HepG2 (cell line): ENCODE results near the gene THRAP3. TPM values are rescaled to one million over a fixed set of nuclear protein-coding genes. Genes with fewer than 3 reads are reported as not detected.
A peak's percentile ranks its signal among the peaks of the same experiment; 100 is the strongest.

Source experiments
- CENPT ChIP-seq: sonication (generic); formaldehyde crosslinking; IDR thresholded peaks from 2 replicates; pipeline ENCODE4 v1.8.0; 2022; ENCODE audit warnings: low read depth, mild to moderate bottlenecking, moderate library complexity, missing genetic modification reagents
- GMEB2 ChIP-seq: IDR thresholded peaks from 2 replicates; pipeline ENCODE4 v1.6.1; 2016; ENCODE audit warnings: missing biosample characterization, missing genetic modification reagents, low read depth
- HBP1 ChIP-seq: IDR thresholded peaks from 2 replicates; pipeline ENCODE4 v1.6.1; 2016; ENCODE audit warnings: low read depth, control low read depth
- MEF2D ChIP-seq: sonication (generic); formaldehyde crosslinking; IDR thresholded peaks from 2 replicates; pipeline ENCODE4 v1.5.1; 2020; ENCODE audit warnings: mild to moderate bottlenecking, missing genetic modification reagents
- SALL1 ChIP-seq: sonication (generic); formaldehyde crosslinking; IDR thresholded peaks from 2 replicates; pipeline ENCODE4 v1.8.0; 2022; ENCODE audit warnings: mild to moderate bottlenecking, missing genetic modification reagents
- SP2 ChIP-seq: sonication (generic); formaldehyde crosslinking; IDR thresholded peaks from 2 replicates; pipeline ENCODE4 v1.5.1; 2020; ENCODE audit warnings: mild to moderate bottlenecking, missing genetic modification reagents
- WIZ ChIP-seq: sonication (generic); formaldehyde crosslinking; IDR thresholded peaks from 2 replicates; pipeline ENCODE4 v1.5.1; 2020; ENCODE audit warnings: mild to moderate bottlenecking, missing genetic modification reagents
- ZFP37 ChIP-seq: sonication (generic); formaldehyde crosslinking; IDR thresholded peaks from 2 replicates; pipeline ENCODE4 v1.4.0; 2020; ENCODE audit warnings: missing genetic modification reagents, borderline replicate concordance
- ZNF253 ChIP-seq: sonication (generic); formaldehyde crosslinking; IDR thresholded peaks from 2 replicates; pipeline ENCODE4 v1.8.0; 2022; ENCODE audit warnings: mild to moderate bottlenecking, missing genetic modification reagents, borderline replicate concordance
- ZNF3 ChIP-seq: IDR thresholded peaks from 2 replicates; pipeline ENCODE4 v1.7.0; 2017; ENCODE audit warnings: inconsistent platforms
- ZNF30 ChIP-seq: sonication (generic); formaldehyde crosslinking; IDR thresholded peaks from 2 replicates; pipeline ENCODE4 v1.5.0; 2020; ENCODE audit warnings: mild to moderate bottlenecking, missing genetic modification reagents
- ZNF460 ChIP-seq: sonication (generic); formaldehyde crosslinking; IDR thresholded peaks from 2 replicates; pipeline ENCODE4 v1.5.1; 2020; ENCODE audit warnings: missing genetic modification reagents, mild to moderate bottlenecking, borderline replicate concordance
- ZNF839 ChIP-seq: sonication (generic); formaldehyde crosslinking; IDR thresholded peaks from 2 replicates; pipeline ENCODE4 v1.4.0; 2020; ENCODE audit warnings: missing genetic modification reagents, mild to moderate bottlenecking, borderline replicate concordance
- polyA plus RNA-seq, 8 experiments: library from polyadenylated mRNA; depleted of rRNA in 3 of 8; stranded (reverse) in 7 of 8; unstranded in 1 of 8; fragments of >200 nt; fragmentation: Illumina TruSeq in 4 of 8; extraction: Trizol in 4 of 8; gene quantifications; 2 replicates each; pipeline versions ENCODE4 v1.2.1 to v1.2.3, GENCODE V29; 2011 to 2016; ENCODE audit warnings: low read depth in 4 of 8, missing spikeins in 1 of 8, mixed read lengths in 1 of 8; ENCODE audit not compliant: insufficient read depth in 1 of 8
- total RNA-seq, 5 experiments: library from RNA; depleted of rRNA; stranded (reverse); fragments of >200 nt; fragmentation: Illumina TruSeq; extraction: Trizol; gene quantifications; 2 replicates each; pipeline ENCODE4 v1.2.3, GENCODE V29; 2016; ENCODE audit warnings: low read depth in 1 of 5
- TF ChIP-seq, protein P1 (sequence below): sonication (generic); formaldehyde crosslinking; IDR thresholded peaks from 2 replicates; pipeline ENCODE4 v1.5.1; 2020; ENCODE audit warnings: mild to moderate bottlenecking, missing genetic modification reagents
- TF ChIP-seq, protein P2 (sequence below): sonication (generic); formaldehyde crosslinking; IDR thresholded peaks from 2 replicates; pipeline ENCODE4 v1.8.0; 2022; ENCODE audit warnings: missing genetic modification reagents, low read depth, mild to moderate bottlenecking, borderline replicate concordance

The THRAP3 gene
- total and polyA plus RNA-seq, 2 of the 13 experiments (the other 11 are each of a cell fraction or from before 2014, with no cell fraction given): 45.0 to 92.6 TPM

GRCh38 chr1:36248250-36248894, 24.1 kb downstream of the THRAP3 start (continued):
- no peak; the same call in 1 of the 2 replicates for TF ChIP-seq HBP1 (CRISPR knock-in tag)
- peak; percentile 85 for TF ChIP-seq SALL1 (CRISPR knock-in tag)
- TF ChIP-seq ZNF460 (CRISPR knock-in tag): no peak
- TF ChIP-seq MEF2D (CRISPR knock-in tag): 0 out of 2 replicates have a peak, but pooled peaks have one; percentile 12
- TF ChIP-seq ZNF3 (CRISPR knock-in tag): peak; percentile 46; the same call in 1 of the 2 replicates
- no peak for TF ChIP-seq ZNF30 (CRISPR knock-in tag)
- no peak for TF ChIP-seq WIZ (CRISPR knock-in tag)
- no peak for TF ChIP-seq ZNF839 (CRISPR knock-in tag)
- TF ChIP-seq, protein P1, sequence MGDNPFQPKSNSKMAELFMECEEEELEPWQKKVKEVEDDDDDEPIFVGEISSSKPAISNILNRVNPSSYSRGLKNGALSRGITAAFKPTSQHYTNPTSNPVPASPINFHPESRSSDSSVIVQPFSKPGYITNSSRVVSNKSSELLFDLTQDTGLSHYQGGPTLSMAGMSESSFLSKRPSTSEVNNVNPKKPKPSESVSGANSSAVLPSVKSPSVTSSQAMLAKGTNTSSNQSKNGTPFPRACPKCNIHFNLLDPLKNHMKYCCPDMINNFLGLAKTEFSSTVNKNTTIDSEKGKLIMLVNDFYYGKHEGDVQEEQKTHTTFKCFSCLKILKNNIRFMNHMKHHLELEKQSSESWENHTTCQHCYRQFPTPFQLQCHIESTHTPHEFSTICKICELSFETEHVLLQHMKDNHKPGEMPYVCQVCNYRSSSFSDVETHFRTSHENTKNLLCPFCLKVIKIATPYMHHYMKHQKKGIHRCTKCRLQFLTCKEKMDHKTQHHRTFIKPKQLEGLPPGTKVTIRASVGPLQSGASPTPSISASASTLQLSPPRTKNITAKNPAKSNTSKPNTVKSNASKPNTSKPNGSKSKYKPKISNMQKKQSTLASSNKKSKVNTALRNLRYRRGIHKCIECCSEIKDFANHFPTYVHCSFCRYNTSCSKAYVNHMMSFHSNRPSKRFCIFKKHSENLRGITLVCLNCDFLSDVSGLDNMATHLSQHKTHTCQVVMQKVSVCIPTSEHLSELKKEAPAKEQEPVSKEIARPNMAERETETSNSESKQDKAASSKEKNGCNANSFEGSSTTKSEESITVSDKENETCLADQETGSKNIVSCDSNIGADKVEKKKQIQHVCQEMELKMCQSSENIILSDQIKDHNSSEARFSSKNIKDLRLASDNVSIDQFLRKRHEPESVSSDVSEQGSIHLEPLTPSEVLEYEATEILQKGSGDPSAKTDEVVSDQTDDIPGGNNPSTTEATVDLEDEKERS: peak; percentile 41; the same call in 1 of the 2 replicates
- TF ChIP-seq GMEB2 (CRISPR knock-in tag): no peak
- no peak for TF ChIP-seq SP2 (CRISPR knock-in tag)
- no peak for TF ChIP-seq ZFP37 (CRISPR knock-in tag)
- TF ChIP-seq, protein P2, sequence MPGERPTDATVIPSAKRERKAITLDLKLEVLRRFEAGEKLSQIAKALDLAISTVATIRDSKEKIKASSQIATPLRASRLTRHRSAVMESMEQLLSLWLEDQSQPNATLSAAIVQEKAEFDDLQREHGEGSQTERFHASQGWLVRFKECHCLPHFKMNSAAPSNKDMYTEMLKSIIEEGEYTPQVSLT (CRISPR knock-in tag): no peak
- no peak for TF ChIP-seq ZNF253
- TF ChIP-seq CENPT (CRISPR knock-in tag): no peak
